ENCODE data around the gene KNDC1.
"Not testable (repeated sequence)": the region's sequence is repeated elsewhere in the genome, so short reads cannot be mapped to it uniquely, and the experiment has no call there.

- TF ChIP-seq POLR2AphosphoS5, POLR2A, EP300 (IDR thresholded peaks at IDR 0.05): not testable (repeated sequence)
- TF ChIP-seq, protein P1, sequence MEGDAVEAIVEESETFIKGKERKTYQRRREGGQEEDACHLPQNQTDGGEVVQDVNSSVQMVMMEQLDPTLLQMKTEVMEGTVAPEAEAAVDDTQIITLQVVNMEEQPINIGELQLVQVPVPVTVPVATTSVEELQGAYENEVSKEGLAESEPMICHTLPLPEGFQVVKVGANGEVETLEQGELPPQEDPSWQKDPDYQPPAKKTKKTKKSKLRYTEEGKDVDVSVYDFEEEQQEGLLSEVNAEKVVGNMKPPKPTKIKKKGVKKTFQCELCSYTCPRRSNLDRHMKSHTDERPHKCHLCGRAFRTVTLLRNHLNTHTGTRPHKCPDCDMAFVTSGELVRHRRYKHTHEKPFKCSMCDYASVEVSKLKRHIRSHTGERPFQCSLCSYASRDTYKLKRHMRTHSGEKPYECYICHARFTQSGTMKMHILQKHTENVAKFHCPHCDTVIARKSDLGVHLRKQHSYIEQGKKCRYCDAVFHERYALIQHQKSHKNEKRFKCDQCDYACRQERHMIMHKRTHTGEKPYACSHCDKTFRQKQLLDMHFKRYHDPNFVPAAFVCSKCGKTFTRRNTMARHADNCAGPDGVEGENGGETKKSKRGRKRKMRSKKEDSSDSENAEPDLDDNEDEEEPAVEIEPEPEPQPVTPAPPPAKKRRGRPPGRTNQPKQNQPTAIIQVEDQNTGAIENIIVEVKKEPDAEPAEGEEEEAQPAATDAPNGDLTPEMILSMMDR (IDR thresholded peaks at IDR 0.05), result not testable (repeated sequence)
Measured at GRCh38 chr10:133151071-133151470, 8.9 kb upstream of the KNDC1 start.
